CD1c-positive myeloid dendritic cell (primary cell): Measurements from ENCODE around the gene TROAP.
A peak's percentile ranks its signal among the peaks of the same experiment; 100 is the strongest.

Experiments
- DNase-seq: peaks from one replicate; pipeline ENCODE4 v3.0.0-alpha.2; 2016; ENCODE audit errors: extremely low spot score

Gene TROAP

DNA sequence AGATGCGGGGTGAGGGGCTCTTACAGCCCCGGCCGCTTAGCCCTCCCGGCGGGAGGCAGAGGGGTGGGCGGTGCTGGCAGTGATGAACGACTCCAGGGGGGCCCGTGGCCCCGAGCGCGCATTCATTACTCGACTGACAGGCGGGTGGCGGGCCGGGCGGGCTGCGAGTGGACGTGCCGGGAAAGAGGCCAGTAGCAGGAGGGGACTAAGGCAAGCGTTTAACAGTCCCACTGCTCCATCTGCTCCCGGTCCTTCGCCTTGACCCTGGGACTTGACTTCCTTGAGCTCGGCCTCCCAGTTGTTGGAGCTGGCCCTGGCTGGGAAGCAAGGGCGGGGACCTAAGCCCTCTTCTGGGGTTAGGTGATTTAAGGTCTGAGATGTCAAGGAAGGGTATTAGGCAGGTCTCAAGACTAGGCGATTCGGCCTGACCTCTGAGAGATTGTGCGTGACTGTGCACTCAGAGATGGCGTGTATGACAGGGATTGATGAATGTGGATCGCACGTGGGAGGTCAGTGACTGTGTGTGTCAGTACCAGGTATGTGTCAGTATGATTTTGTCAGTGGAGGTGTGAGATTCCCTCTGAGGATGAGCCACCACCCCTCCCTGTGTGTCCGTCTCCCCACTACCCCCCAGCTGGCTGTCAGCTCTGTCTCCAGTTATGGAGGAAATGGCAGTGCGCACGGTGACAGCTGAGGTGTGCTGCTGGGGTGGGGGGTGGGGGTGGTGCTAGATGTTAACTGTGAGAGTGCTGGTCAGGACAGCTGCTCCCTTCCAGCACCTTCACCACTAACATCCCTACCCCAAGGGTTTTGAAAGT is 20.1 kb downstream of the TROAP start:
- DNase-seq: no peak

DNA sequence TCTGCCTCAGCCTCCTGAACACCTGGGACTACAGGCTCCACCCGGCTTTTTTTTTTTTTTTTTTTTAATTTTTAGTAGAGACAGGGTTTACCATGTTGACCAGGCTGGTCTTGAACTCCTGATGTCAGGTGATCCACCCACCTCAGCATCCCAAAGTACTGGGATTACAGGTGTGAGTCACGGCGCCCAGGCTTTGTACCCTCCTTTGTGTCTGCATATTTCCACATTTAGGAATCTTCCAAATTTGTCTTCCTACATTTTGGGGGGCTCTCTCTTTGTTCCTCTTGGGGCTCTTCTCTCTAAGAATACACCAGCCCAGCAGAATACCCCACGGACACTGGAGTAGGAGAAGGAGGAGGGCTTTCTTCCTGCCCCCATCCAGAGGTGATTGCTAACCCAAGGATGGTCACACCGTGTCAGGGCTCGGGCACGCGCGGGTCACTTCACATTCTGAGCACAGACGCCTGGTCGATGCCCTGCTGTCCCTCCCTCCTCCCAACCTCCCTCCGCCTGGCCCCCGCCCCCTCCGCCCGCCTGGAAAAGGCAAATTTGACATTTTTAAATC is 21.5 kb downstream of the TROAP start:
- no peak for DNase-seq

DNA sequence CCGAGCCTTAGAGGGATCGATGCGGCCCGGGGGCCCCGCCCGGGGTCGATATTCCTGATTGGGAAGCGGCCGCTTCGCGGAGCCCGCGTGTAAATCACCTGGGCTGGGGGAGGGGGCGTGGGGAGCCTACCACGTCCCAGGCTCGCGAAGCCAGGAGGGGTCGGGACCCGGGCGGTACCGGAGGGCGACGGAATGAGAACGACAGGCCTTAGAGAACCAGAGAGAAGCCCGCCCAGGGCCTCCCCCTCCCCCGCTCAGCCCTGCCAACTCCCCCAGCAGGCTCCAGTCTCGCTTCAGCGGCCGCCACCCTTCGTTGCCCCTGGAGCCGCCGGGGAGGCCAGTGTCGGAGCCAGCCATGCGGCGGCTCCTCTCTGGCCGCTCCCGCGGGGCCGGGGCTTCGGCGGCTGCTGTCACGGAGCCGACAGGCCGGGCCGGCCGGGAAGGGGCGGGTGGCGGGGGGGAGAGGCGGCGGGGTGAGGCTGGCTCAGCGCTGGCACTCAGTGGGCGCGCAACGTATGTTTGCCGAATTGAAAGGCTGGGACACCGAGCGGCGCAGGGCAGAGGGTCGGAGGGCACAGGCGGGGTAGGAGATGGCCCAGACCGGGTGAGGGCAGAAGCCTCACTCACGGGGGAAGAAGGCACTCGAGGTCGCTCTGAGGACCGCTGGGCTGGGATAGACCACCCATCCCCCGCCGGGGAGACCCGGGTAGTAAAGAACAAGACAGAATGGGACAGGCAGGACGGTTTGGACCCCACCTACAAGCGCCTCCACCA is 22.2 kb downstream of the TROAP start:
- DNase-seq: no peak

DNA sequence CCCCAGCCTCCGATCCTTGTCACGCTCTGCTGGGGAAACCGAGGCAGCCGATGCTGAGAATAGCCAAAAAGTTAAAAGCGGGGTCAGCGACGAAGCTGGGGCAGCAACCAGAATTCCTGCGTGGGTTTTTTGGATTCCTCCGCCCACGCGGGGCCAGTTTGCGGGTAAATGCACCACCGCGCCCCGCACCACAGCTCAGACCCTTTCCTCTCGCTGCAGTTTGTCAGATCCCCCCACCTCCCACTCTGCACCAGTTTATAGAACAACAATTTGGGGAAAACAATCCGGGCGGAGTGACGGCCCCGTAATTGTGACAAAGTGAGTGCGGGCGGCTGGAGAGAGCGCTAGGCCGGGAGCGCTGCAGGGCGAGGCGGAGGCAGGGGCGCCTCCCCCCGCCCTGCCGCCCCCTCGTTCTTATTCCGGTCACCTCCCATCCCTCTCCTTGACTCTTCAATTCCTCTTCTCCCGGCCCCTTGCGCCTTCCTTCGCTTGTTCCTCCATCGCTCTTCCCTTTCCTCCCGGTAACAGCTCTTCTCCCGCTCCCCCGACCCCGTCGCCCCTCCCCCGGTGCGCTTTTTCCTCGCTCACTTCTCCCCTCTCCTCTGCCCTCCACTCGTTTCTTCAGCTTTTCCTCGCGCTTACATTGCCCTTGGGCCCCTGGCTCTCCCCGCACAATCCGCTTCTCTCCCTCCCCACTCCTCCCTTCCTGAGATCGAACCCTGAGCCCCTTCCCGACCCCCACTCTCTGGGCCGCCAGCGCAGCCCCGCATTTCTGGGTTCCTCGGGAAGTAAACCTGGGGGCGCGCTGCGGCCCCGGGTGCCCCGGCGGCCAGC is 23.0 kb downstream of the TROAP start:
- DNase-seq: no peak

DNA sequence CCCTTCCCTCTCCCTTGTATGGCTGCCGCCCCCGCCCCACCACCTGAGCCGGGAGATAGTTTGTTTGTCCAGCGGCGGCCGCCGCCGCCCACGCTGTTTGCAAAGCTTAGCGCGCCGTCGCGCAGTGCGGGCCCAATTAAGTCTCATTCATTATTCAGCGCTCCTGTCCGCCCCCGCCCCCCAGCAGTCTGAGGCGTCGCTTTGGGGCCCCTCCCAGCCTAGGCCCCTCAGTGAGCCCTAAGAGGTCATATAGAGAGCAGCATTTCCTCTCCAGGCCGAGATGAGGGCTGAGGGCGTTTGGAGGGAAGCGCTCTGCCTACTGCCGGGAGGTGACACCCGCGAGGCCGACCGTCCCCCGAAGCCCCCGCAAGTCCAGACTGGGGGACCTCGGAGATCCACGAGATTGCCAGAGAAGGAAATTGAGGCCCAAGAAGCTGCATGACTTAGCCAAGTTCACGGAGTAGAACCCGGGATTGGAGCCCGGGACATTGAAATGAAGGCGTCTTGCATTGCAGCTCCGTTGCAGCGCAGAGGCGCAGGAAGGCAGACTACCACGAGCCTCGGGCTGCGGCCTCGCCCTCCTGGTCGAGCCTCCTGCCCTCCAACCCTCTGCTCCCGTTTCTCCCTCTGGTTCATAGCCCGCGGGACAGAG is 23.7 kb downstream of the TROAP start, which contains the start of gene DNAJC22:
Gene DNAJC22 (plus strand): TSS at position 230 of the 652 bp plus-strand sequence. CDS start 1,985 bp downstream, outside the sequence.
- DNase-seq: peak; percentile 23

DNA sequence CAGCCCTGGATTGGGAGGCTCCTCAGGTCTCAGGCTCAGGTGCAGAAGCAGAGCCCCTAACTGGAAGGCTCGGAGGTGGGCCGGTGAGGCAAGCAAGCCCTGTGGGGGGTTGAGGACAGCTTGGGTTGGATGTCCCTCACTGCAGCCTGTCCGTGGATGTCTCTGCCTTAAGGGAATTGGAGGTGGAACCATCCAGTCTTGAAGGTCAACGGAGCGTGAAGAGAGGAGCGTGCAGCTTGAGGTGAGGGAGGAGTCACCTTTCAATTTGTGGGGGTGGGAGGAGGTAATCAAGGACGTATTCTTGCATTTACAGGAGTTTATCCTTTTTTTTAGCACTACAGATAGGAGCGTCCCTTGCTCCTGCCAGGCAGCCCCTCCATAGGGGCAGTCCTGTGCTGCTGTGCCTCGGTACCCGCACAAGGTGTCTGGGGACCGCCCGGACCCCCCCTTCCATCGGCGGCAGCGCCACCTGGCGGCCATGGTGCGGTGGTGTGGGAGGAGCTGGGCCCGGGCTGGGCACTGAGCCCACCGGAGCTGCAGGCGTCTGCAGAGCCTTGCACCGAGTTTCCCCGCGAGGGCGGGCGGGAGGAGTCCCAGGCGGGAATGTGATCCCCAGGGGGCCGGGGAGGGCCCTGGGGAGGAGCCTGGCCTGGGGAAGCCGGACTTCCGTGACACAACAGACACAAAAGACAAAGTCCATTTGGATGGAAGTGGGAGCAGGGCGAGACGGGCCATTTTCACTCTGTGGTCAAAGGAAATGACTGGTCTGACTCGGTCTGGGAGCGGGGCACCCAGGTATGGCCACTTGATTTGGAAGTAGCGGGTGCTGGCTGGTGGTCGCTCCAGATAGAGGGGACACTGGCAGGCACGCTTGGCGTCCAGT is 24.5 kb downstream of the TROAP start:
- DNase-seq: peak; percentile 77

DNA sequence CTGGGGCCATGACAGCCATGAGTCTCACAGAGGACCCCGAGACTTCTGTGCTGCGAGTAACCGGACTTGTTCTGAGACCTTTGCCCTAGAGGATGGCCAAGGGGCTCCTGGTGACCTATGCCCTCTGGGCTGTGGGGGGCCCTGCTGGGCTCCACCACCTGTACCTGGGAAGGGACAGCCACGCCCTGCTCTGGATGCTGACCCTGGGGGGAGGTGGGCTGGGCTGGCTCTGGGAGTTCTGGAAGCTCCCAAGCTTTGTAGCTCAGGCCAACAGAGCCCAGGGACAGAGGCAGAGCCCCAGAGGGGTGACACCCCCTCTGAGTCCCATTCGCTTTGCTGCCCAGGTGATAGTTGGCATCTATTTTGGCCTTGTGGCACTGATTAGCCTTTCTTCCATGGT is 25.7 kb downstream of the TROAP start:
- no peak for DNase-seq

DNA sequence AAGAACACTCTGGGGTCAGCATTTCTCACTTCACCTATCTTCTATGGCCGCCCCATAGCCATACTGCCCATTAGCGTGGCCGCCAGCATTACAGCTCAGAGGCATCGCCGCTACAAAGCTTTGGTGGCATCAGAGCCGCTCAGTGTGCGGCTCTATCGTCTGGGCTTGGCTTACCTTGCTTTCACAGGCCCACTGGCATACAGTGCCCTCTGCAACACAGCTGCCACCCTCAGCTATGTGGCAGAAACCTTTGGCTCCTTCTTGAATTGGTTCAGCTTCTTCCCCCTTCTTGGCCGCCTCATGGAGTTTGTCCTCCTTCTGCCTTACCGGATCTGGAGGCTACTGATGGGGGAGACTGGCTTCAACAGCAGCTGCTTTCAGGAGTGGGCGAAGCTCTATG is 26.2 kb downstream of the TROAP start:
- no peak for DNase-seq

DNA sequence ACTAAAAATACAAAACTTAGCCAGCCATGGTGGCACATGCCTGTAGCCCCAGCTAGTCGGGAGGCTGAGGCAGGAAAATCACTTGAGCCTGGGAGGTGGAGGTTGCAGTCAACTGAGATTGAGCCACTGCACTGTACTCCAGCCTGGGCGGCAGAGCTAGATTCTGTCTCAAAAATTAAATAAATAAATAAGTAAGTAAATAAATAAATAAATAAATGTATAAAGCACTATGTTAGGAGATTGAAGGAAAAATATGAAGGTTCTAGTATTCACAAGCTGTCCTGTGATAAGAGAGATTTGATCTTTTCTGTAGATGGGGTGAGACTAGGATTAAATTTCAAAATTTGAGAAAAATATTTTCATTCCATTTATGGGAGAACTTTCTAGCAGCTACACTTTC is 29.3 kb downstream of the TROAP start:
- DNase-seq: no peak

DNA sequence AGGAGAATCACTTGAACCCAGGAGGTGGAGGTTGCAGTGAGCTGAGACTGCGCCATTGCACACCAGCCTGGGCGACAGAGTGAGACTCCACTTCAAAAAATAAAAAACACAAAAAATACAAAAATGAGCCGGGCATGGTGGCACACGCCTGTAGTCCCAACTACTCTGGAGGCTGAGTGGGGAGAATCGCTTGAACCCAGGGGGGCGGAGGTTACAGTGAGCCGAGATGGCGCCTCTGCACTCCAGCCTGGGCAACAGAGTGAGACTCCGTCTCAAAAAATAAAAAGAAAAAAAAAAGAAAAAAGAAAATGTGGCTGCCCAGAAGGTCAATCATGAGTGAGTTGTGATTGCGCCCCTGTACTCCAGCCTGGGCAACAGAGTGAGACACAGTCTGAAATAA is 32.9 kb downstream of the TROAP start:
- DNase-seq: no peak

DNA sequence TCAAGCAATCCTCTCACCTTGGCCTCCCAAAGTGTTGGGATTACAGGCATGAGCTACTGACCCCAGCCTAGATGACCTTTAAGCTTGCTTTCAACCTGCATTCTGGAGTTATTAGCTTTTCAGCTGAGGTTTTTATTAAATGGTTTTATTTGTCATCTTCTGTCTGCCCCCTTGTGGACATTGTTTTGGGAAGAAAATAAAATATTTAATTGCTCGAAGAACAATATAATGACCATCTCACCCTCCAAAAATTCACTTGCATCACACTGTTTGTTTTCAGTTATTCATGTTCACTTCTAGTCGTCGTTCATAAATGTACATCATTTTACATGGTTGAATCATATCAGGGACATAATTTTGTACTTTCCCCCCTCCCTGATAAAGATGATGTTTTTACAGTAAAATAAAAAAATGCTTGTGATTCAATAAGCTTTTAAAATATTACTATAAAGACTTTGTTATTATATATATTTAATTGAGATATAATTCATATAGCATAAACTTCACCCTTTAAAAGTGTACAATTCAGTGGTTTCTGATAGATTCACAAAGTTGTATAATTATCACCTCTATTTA is 34.1 kb downstream of the TROAP start:
- DNase-seq: peak; percentile 63

DNA sequence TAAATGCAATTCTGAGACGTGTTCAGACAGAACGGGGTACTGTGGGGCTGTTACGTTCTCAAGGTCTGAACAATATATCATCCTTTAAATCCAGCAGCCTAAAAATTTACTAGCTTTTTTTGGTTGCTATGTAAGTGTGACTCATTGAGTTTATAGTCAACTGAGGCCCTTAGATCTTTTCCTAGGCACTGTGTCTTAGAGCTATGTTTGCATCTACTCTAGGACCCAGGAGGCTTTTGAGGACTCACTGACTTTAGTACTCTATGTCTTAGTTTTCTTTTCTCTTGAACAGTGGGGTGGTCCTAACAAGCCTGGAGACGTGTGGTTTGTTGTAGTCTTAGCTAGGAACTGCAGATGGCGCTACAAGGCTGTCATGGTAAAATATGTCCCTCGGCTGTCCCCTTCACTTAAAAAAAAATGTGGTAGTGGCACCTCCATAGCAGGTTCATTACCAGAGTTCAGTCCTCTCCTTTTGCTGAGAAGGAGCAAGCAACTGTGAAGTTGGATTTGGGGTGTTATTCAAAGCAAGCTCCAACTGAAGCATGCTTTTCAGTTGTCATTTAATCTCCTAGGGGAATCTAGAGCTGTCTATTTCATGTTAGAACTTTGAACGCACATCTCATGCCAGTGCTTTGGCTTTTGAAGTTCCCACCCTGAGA is 35.6 kb downstream of the TROAP start:
- DNase-seq: peak; percentile 83

DNA sequence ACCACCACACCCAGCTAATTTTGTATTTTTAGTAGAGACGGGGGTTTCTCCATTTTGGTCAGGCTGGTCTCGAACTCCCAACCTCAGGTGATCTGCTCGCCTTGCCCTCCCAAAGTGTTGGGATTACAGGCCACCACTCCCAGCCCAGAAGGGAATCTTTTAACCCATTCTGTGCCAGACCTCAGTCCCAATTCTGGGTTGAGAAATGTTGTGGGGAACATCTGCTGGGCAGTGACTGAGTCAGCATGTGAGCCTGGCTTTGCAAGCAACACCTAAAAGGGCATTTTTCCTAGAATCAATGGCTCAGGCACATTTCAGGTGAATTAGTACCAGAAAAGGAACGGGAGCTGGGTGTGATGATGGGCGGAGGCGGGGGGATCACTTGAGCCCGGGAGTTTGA is 36.6 kb downstream of the TROAP start:
- no peak for DNase-seq

DNA sequence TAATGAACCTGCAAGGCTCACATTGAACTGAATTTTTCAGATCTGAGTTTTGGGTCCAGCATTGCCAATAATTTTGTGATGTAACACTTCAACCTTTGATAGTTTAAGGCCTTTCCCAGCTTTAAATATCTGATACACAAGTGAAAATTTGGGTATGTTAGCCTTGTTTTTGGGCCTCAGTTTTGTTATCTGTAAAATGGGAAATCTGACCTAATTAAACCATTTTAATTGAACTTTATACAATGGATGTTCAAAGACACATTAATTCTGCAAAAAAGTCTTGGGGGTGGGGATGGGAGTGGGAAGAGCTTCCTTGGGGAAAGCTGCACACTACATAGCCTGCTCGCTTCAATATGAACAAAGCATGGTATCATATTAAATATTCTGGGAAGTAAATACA is 39.0 kb downstream of the TROAP start:
- DNase-seq: no peak

DNA sequence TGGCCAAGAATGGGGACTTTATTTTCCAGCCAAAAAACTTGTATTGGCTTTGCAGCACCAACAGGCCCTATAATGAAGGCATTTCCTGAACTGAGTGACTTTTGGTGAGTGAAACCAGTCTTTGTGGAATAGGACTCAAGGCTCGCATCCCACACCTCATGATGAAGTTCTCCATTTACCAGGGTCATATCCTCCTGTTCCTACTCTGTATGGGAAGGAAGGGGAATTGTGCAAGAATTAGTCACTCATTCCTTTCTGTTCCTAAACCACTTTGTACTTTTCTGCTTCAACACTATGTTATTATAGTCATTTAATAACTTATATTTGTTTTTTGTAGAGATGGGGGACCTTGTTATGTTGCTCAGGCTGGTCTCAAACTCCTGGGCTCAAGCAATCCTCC is 41.9 kb downstream of the TROAP start:
- DNase-seq: peak; percentile 92

DNA sequence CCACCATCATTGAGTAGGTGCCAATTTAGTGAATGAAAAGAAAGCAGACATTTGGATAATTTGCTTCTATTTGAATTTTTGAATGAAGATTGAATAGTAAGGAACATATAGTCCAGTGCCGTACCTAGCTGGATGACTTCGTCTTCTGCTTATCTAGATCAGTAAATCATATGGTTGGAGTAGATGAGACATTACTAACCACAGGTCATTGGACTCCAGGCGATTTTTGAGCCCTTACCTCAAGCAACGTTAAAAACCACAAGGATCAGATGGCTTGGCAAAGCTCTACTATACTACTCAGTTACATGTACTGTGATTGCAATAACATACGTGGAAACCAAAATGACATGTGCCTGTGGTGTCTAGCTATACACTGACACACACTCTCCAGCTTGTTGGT is 42.5 kb downstream of the TROAP start:
- peak; percentile 43 for DNase-seq

DNA sequence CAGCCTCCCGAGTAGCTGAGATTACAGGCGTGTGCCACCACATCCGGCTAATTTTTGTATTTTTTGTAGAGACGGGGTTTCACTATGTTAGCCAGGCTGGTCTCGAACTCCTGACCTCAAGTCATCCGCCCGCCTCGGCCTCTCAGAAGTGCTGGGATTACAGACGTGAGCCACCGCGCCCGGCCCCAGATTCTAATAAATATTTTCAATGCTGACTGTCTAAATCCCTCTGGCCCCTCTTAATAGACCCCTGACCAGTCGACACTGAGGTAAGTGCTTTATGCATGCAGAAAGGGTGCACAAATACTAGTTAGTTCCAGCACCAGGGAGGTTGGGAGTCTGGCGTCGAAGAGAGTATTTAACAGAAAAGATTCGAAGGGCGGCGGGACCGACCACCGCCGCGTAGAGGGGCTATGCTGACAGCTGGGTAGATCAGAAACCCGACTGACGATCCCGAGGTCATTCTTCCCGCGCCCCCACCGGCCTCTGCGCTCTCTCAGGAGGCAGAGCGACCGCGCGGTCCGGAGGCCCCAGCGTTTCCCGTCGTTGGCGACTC is 43.1 kb downstream of the TROAP start:
- no peak for DNase-seq

DNA sequence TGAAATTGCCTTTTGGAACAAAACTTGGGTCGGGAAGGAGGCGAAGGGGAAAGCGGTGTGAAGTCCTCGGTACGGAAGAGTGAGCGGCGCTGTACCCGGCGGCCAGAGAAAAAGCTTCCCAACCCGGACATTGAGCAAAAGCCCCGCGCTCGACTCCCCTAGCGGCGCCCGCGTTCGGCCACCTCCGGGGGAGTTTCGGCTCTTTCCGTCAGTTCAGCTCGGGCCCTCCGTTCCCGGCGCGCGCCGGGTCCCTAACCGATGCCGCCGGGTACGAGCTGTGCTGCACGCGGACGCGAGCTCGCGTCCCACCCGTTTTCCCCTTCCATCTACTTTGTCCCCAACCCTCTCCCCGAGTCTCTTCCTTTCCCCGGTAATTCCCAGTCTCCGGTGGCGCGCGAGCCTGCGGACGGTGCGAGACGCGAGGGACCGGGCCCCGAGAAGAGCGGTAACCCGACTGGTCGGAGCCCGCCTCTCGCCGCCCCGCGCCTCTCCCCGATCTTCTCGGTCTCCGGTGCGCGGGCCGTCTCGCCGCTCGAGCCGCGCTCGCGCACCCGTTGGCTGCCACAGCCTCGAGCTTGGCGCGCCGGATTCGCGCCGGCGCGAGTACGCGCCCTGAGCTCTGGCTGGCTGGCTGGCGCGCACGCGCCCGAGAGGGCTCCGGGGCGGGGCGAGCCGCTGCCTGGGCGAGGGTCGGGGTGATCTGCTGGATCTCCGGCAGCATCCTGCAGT is 43.8 kb downstream of the TROAP start:
- DNase-seq: peak; percentile 94
